G401 (cell line): Measurements from ENCODE around the gene ADAMTSL5. TPM values are rescaled to one million over a fixed set of nuclear protein-coding genes. Genes with fewer than 3 reads are reported as not detected.

ENCODE experiments used
- DNase-seq: peaks from one replicate; pipeline ENCODE4 v3.0.0-alpha.2; 2015; ENCODE audit warnings: low spot score
- in situ Hi-C: cut with HindIII; loops from 2 replicates; pipeline ENCODE4 v1.10.0; 2016; ENCODE audit warnings: low sequenced_read_pairs, mixed read lengths
- total RNA-seq: library from RNA; depleted of rRNA; stranded (reverse); fragments of >200 nt; shearing (Covaris generic); gene quantifications from 2 replicates; pipeline ENCODE4 v1.2.3, GENCODE V29; 2014; rRNA removed

ADAMTSL5 gene
- total RNA-seq, 1 experiment from 2014 or later, result 2.1 TPM

DNA sequence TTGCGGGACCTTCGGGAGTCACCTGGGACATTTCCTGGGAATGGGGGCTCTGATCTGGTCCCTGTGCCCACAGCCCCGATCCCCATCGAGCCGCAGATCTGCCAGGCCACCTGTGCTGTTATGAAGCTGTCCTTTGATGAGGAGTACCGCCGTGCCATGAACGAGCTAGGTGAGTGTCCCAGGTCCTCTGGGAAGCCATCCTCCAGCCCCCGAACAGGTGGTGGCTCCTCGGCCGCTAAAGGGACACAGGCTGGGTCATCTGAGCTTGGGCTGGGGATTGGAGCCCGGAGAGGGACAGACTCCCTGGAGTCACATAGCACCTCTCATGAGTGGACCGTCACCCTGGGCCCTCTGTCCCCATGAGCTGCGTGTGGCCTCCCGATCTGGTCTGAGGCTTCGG is 54.9 kb downstream of the ADAMTSL5 start:
- in situ Hi-C loops, result no loop called here
- DNase-seq, result no peak

GRCh38 chr19:1457031-1457739 is 55.6 kb downstream of the ADAMTSL5 start:
- no peak for DNase-seq
- in situ Hi-C loops, result no loop called here

DNA sequence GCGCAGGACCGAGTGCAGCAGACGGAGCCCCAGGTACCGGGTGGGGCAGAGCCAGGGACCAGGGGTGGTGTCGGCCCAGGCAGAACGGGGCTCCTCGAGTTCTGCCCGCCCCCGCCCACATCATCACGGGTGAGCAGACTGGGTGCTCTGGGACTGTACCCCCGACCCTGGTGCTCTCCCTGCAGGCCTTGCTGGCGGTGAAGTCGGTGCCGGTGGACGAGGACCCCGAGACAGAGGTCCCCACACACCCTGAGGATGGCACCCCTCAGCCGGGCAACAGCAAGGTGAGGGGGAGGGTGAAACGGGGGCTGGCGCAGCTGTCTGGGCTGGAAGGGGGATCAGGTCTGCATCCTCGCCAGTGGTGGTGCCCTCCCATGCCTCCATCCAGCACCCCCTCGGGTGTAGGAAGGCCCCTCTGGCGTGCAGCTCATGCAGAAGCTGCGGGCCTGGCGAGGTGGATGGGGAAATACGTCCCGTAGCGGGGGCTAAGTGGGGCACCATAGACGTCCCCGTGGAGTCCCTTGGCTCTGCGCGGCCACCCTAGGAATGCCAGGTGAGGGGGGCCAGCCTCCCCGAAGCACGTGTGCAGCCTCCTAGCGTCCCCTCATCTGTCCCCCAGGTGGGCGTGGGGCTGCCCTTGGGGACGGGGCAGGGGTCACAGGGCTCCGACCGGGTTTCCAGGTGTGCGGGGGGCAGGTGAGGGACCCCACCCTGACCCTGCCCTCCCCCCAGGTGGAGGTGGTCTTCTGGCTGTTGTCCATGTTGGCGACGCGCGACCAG is 56.5 kb downstream of the ADAMTSL5 start:
- DNase-seq, result no peak
- in situ Hi-C loops, result no loop called here

DNA sequence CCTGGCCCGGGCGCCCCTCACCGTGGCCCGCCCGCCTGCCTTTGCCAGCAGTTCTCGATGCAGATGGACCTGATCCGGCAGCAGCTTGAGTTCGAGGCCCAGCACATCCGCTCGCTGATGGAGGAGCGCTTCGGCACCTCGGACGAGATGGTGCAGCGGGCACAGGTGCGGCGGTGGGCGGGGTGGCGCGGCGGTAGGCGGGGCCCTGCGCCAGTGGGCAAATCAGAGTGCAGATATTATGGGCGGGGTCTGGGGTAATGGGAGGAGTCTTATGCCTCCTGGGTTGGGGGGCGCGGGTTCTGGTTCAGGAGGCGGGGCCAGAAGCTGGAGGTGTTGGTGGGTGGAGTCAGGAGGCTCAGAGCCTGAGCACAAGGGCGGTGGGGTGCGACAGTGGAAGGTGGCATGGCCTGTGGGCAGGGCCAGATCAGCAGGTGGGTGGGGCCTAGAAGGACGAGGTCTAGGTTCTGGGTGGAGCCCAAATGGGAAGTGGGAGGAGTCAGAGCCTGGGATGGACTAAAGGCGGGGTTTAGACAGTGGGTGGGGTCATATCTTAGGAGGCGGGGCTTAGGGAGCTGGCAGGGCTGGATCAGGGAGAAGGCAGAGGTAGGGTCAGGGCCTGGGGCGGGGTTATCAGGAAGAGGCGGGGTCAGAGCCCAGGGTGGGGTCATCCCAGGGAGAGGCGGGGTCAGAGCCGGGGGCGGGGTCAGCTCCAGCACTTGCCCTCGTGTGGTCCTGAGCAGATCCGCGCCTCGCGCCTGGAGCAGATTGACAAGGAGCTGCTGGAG is 57.3 kb downstream of the ADAMTSL5 start:
- DNase-seq, result peak; percentile 61
- in situ Hi-C loops, result no loop called here

Other genes starting within 250 kb of the ADAMTSL5 start
- gene CIRBP, start 243.7 kb downstream of the ADAMTSL5 start, total RNA-seq, result 196 and 215 TPM in 2 replicates
- 37.9 and 45.0 TPM in 2 replicates for gene FAM174C, start 237.5 kb downstream of the ADAMTSL5 start, total RNA-seq
- 0.31 and 1.3 TPM in 2 replicates for gene EFNA2, start 227.1 kb downstream of the ADAMTSL5 start, total RNA-seq
- 123 TPM in 2 replicates for gene NDUFS7, start 129.1 kb downstream of the ADAMTSL5 start, total RNA-seq
- 110 and 116 TPM in 2 replicates for gene GAMT, start 111.5 kb downstream of the ADAMTSL5 start, total RNA-seq
- 153 and 193 TPM in 2 replicates for gene DAZAP1, start 105.4 kb downstream of the ADAMTSL5 start, total RNA-seq
- 1,108 and 1,164 TPM in 2 replicates for gene RPS15, start 74.6 kb downstream of the ADAMTSL5 start, total RNA-seq
- gene APC2, start 62.9 kb downstream of the ADAMTSL5 start, total RNA-seq, result 13.4 and 15.4 TPM in 2 replicates
- gene C19orf25, start 33.8 kb downstream of the ADAMTSL5 start, total RNA-seq, result 86.7 and 90.0 TPM in 2 replicates
- 1.8 and 9.2 TPM in 2 replicates for gene PCSK4, start 22.7 kb downstream of the ADAMTSL5 start, total RNA-seq
- 18.4 and 20.6 TPM in 2 replicates for gene REEP6, start 21.8 kb downstream of the ADAMTSL5 start, total RNA-seq
- not detected in 2 replicates for gene PLK5, start 11.1 kb upstream of the ADAMTSL5 start, total RNA-seq
- 105 and 123 TPM in 2 replicates for gene MEX3D, start 55.3 kb upstream of the ADAMTSL5 start, total RNA-seq
- 164 and 166 TPM in 2 replicates for gene MBD3, start 79.8 kb upstream of the ADAMTSL5 start, total RNA-seq
- gene UQCR11, start 92.4 kb upstream of the ADAMTSL5 start, total RNA-seq, result 141 and 200 TPM in 2 replicates
- 171 and 220 TPM in 2 replicates for gene TCF3, start 139.6 kb upstream of the ADAMTSL5 start, total RNA-seq
- gene ONECUT3, start 240.5 kb upstream of the ADAMTSL5 start, total RNA-seq, result not detected in 2 replicates